Lung (tissue), 12 donors: Measurements from ENCODE around the gene ADAMTS17. TPM values are rescaled to one million over a fixed set of nuclear protein-coding genes. Genes with fewer than 3 reads are reported as not detected.
A peak's percentile ranks its signal among the peaks of the same experiment; 100 is the strongest.

Experiments used
- ATAC-seq: fragments of 200-7000 bp; cut with Tn5 transposase; one replicate; pipeline ENCODE4 v1.9.1; 2020; ENCODE audit warnings: moderate number of reproducible peaks; ENCODE audit not compliant: insufficient read depth, low FRiP score
- DNase-seq, 3 donors: peaks; one replicate each; pipeline ENCODE4 v3.0.0-alpha.2; 2013 to 2017
- H3K27ac ChIP-seq, 2 donors: one replicate each; pipeline ENCODE4 v1.5.1; 2013; ENCODE audit warnings: mild to moderate bottlenecking in 2 of 2, moderate library complexity in 2 of 2, control low read depth in 1 of 2, inconsistent platforms in 1 of 2, low read depth in 1 of 2, low read length in 1 of 2
- H3K27me3 ChIP-seq, 3 donors: one replicate each; pipeline ENCODE4 v1.5.1; 2013; ENCODE audit warnings: low read length in 2 of 3; ENCODE audit not compliant: control insufficient read depth in 3 of 3, insufficient read depth in 3 of 3
- H3K36me3 ChIP-seq, 4 donors: one replicate each; pipeline ENCODE4 v1.5.1; 2013; ENCODE audit warnings: low read length in 4 of 4, mild to moderate bottlenecking in 1 of 4, moderate library complexity in 1 of 4; ENCODE audit not compliant: control insufficient read depth in 4 of 4, insufficient read depth in 4 of 4
- H3K4me1 ChIP-seq, 5 donors: one replicate each; pipeline ENCODE4 v1.5.1; 2013; ENCODE audit warnings: low read length in 5 of 5, mild to moderate bottlenecking in 2 of 5, moderate library complexity in 1 of 5; ENCODE audit not compliant: control insufficient read depth in 5 of 5, insufficient read depth in 5 of 5
- H3K4me3 ChIP-seq: one replicate; pipeline ENCODE4 v1.5.1; 2013; ENCODE audit warnings: mild to moderate bottlenecking, control low read depth, moderate library complexity
- H3K9ac ChIP-seq, 2 donors: one replicate each; pipeline ENCODE4 v1.5.1; 2013; ENCODE audit warnings: low read length in 2 of 2, control low read depth in 1 of 2; ENCODE audit not compliant: insufficient read depth in 1 of 2
- H3K9me3 ChIP-seq, 4 donors: one replicate each; pipeline ENCODE4 v1.5.1; 2013; ENCODE audit warnings: low read length in 3 of 4, mild to moderate bottlenecking in 1 of 4, moderate library complexity in 1 of 4; ENCODE audit not compliant: control insufficient read depth in 4 of 4, insufficient read depth in 3 of 4
- WGBS, 2 donors: extraction: QIAGEN DNeasy Blood & Tissue Kit; methylation state at CpG; one replicate each; pipeline ENCODE4 v1.1.7; 2013; 5-methylcytosine and 5-hydroxymethylcytosine counted together
- polyA plus RNA-seq, 2 donors: library from polyadenylated mRNA; stranded (reverse); fragments of 200-250 nt; gene quantifications; one replicate each; pipeline ENCODE4 v1.2.1, GENCODE V29; 2013
- total RNA-seq, 2 donors: library from RNA; depleted of rRNA in 1 of 2; stranded (reverse); fragments of >200 nt in 1 of 2; gene quantifications; one replicate each; pipeline ENCODE4 v1.2.1, GENCODE V29; 2014 to 2021
- TF ChIP-seq, protein P1 (sequence below): IDR thresholded peaks from 2 replicates; pipeline ENCODE4 v1.5.1; 2012; ENCODE audit warnings: mild to moderate bottlenecking; ENCODE audit errors: control extremely low read depth, extremely low read depth
- donor health status: control.
- donor health status: control.
- donor health status: Bipolar disorder and iron deficiency.
- donor health status: healthy.
- donor health status: DM: yes; HTN: yes; CAD: no.

ADAMTS17 gene
- total and polyA plus RNA-seq, 4 donors, result 0.47 to 6.6 (median 2.2) TPM

- Histone ChIP-seq H3K9me3 (no peaks in the 10 kb centered on the region), H3K4me1 (peaks cover 0 to 19% (median 5%) of the 10 kb centered on the region in 5 donors), H3K27ac (peak overlapping the region in 1 of 2 donors; percentile 98), H3K4me3 (no peak overlapping the region), H3K36me3 (no peaks in the 10 kb centered on the region), H3K27me3 (peaks cover 0 to 2% (median 0%) of the 10 kb centered on the region in 3 donors), H3K9ac (peak overlapping the region in 1 of 2 donors; percentile 52)
- DNase-seq, result peak; percentile 73 to 97 (median 95)
- 35 to 41% methylated on average over 19 of the region's 19 CpGs for whole genome bisulfite sequencing, 2 donors
- TF ChIP-seq, protein P1, sequence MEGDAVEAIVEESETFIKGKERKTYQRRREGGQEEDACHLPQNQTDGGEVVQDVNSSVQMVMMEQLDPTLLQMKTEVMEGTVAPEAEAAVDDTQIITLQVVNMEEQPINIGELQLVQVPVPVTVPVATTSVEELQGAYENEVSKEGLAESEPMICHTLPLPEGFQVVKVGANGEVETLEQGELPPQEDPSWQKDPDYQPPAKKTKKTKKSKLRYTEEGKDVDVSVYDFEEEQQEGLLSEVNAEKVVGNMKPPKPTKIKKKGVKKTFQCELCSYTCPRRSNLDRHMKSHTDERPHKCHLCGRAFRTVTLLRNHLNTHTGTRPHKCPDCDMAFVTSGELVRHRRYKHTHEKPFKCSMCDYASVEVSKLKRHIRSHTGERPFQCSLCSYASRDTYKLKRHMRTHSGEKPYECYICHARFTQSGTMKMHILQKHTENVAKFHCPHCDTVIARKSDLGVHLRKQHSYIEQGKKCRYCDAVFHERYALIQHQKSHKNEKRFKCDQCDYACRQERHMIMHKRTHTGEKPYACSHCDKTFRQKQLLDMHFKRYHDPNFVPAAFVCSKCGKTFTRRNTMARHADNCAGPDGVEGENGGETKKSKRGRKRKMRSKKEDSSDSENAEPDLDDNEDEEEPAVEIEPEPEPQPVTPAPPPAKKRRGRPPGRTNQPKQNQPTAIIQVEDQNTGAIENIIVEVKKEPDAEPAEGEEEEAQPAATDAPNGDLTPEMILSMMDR, result no peak
- peak; percentile 60 for ATAC-seq
Observed at GRCh38 chr15:100350434-100351226, 8.9 kb upstream of the ADAMTS17 start.

DNA sequence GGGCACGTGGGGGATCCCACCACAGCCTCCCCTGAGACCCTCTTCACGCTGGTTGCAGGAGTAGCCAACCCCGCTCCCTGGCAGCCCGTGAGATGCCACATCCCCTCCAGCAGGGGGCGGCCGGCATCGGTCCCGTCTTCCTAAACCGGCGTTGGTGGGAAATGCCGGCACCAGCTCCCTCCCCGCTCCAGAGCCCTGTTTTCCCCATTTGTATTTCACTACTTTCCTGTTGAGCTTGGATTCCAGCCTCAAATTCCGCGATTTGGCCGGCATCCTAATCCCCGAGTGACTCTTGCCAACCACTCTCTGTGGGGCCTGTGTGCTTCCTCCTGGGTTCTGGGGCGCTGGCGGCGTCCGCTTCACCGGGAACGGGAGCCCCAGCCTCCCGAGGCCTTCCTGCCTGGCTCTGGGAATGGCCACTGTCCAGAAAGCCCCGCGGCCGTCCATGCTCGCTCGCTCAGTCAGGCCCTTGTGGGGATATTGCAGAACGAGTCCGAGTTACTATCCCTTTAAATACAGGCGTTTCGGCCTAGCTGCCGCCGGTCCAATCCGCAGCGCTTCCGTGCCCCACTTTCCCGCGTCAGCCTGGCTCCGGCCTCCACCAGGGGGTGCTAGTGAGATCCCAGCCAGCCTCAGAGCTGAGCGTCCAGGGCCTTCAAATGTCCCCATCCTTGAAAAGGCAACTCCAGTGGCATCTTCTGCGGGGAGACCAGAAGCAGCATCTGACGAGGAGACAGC lies 8.1 kb upstream of the ADAMTS17 start:
- WGBS, 2 donors, result 0 to 1% methylated on average over 42 to 43 of the region's 43 CpGs
- peaks cover 0 to 3% (median 2%) of the 10 kb centered on the region in 3 donors for H3K27me3 ChIP-seq
- TF ChIP-seq, protein P1, result peak; percentile 91

GRCh38 chr15:100349321-100349695 lies 7.5 kb upstream of the ADAMTS17 start:
- TF ChIP-seq, protein P1, result no peak
- DNase-seq, result no peak
- no peaks in the 10 kb centered on the region for H3K36me3 ChIP-seq
- no peak for ATAC-seq
- H3K4me3 ChIP-seq, result peak overlapping the region; percentile 72
- WGBS, 2 donors, result 57 to 63% methylated on average over 17 of the region's 17 CpGs
- H3K27ac ChIP-seq, result peak overlapping the region; percentile 95 to 98
- H3K27me3 ChIP-seq, result peaks cover 0 to 3% (median 2%) of the 10 kb centered on the region in 3 donors
- H3K9ac ChIP-seq, result peak overlapping the region in 1 of 2 donors; percentile 65
- H3K9me3 ChIP-seq, result no peaks in the 10 kb centered on the region
- peaks cover 0 to 19% (median 5%) of the 10 kb centered on the region in 5 donors for H3K4me1 ChIP-seq

More for the DNA sequence above, 8.1 kb upstream of the ADAMTS17 start:
- no peaks in the 10 kb centered on the region for H3K36me3 ChIP-seq
- DNase-seq (peak; percentile 97 to 98 (median 97)), ATAC-seq (peak; percentile 95)
- H3K27ac ChIP-seq, result peak overlapping the region; percentile 95 to 98
- H3K4me3 ChIP-seq, result peak overlapping the region; percentile 72
- H3K4me1 ChIP-seq, result peaks cover 0 to 19% (median 5%) of the 10 kb centered on the region in 5 donors
- peak overlapping the region; percentile 65 to 80 for H3K9ac ChIP-seq
- no peaks in the 10 kb centered on the region for H3K9me3 ChIP-seq
